Measurements from ENCODE around the gene ST6GAL2.

The ST6GAL2 gene

GRCh38 chr2:106839849-106840595, 45.9 kb downstream of the ST6GAL2 start:
- TF ChIP-seq CTCF (conservative IDR thresholded peaks at IDR 0.05) = peak; percentile 74
- H3K27ac ChIP-seq = peak overlapping the region; percentile 78

- H3K27ac ChIP-seq = no peak overlapping the region
- TF ChIP-seq CTCF (conservative IDR thresholded peaks at IDR 0.05) = no peak
These were observed 52.7 kb downstream of the ST6GAL2 start for GRCh38 chr2:106833256-106833655.

GRCh38 chr2:106831816-106832569, 54.0 kb downstream of the ST6GAL2 start:
- no peak for TF ChIP-seq CTCF (conservative IDR thresholded peaks at IDR 0.05)
- no peak overlapping the region for H3K27ac ChIP-seq

- TF ChIP-seq CTCF (conservative IDR thresholded peaks at IDR 0.05) = no peak
- H3K27ac ChIP-seq = no peak overlapping the region
These were observed 54.7 kb downstream of the ST6GAL2 start for GRCh38 chr2:106831241-106831640.

- H3K27ac ChIP-seq = no peak overlapping the region
- TF ChIP-seq CTCF (conservative IDR thresholded peaks at IDR 0.05) = no peak
These were observed 55.8 kb downstream of the ST6GAL2 start for GRCh38 chr2:106830191-106830590.

GRCh38 chr2:106828119-106828518, 57.8 kb downstream of the ST6GAL2 start:
- no peak overlapping the region for H3K27ac ChIP-seq
- TF ChIP-seq CTCF (conservative IDR thresholded peaks at IDR 0.05) = no peak

- TF ChIP-seq CTCF (conservative IDR thresholded peaks at IDR 0.05) = no peak
- H3K27ac ChIP-seq = no peak overlapping the region
These were observed 58.8 kb downstream of the ST6GAL2 start for GRCh38 chr2:106827158-106827557.

All from VCaP (cell line).